NOMO-1 (cell line): ENCODE data around the gene GALR3.
"Not testable (repeated sequence)": the region's sequence is repeated elsewhere in the genome, so short reads cannot be mapped to it uniquely, and the experiment has no call there.

Source experiments
- DNase-seq, 2 experiments: peaks; one replicate each; lab custom pipeline; 2025; ENCODE audit not compliant: unreplicated experiment in 2 of 2; lab: John Stamatoyannopoulos, UW

The GALR3 gene

DNA sequence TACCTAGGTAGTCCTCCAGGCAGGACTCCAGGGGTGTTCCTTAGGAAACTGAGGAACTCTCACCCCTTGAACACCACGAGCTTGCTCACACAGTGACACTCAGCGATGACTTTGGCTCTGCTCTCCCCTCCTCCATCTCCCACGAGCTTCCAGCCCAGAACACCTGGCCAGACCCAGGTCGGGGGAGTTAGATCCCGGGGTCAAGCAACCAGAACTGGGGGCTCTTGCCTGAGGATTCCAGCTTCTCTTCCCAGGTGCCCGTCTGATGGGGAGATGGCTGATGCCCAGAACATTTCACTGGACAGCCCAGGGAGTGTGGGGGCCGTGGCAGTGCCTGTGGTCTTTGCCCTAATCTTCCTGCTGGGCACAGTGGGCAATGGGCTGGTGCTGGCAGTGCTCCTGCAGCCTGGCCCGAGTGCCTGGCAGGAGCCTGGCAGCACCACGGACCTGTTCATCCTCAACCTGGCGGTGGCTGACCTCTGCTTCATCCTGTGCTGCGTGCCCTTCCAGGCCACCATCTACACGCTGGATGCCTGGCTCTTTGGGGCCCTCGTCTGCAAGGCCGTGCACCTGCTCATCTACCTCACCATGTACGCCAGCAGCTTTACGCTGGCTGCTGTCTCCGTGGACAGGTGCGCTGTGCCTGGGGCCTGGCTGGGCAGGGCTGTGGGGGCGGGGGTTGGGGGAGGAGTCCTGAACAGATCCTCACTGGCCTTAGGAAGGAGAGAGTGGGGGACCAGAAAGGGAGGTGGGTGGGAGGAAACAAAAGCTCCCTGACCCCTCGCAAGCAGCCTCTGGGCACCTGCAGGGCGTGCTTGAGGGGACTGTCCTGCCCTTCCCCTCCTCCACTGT lies at the start of gene GALR3:
GALR3 (plus strand) TSS at position 249 of the 852 bp plus-strand sequence; CDS start at position 274, 25 bp downstream.
- no peak for DNase-seq

- DNase-seq = no peak
These were observed 48.5 kb upstream of the GALR3 start for GRCh38 chr22:37774728-37775127.

- no peak for DNase-seq
These were observed 47.2 kb upstream of the GALR3 start for GRCh38 chr22:37775785-37776638.

DNA sequence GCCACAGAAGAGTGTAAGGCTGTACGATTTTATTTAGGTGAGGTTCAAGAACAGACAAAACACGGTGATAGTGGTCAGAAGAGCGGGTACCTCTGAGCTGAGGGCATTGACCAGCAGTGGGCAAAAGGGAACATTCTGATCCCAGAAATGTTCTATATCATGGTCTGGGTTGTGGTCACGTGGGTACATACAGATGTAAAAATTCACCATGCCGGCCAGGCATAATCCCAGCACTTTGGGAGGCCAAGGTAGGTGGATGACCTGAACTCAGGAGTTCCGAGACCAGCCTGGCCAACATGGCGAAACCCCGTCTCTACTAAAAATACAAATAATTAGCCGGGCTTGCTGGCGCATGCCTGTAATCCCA lies 46.6 kb upstream of the GALR3 start:
- no peak for DNase-seq

GRCh38 chr22:37777122-37777687 lies 46.0 kb upstream of the GALR3 start:
- no peak for DNase-seq

DNA sequence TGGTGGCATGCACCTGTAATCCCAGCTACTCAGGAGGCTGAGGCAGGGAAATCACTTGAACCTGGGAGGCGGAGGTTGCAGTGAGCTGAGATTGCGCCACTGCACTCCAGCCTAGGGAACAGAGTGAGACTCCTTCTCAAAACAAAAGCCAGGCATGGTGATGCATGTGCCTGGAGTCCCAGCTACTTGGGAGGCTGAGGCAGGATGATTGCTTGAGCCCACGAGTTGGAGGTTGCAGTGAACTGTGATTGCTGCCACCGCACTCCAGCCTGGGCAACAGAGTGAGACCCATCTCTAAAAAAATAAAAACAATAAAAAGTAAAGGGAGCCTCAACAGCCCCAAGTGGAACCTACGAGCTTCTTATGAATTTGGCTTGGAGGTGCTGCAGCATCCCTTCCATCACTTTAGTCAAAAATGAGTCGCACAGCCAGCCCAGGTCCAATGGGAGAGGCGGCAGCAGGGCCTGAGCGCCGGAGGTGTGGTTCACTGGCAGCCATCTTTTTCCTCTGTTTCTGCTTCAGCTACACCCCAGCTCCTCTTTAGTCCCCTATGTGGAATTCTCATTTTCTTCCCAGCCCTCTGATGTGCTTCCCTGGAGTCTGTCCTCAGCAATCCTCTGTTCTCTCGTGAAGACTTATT lies 44.7 kb upstream of the GALR3 start:
- DNase-seq = no peak

DNA sequence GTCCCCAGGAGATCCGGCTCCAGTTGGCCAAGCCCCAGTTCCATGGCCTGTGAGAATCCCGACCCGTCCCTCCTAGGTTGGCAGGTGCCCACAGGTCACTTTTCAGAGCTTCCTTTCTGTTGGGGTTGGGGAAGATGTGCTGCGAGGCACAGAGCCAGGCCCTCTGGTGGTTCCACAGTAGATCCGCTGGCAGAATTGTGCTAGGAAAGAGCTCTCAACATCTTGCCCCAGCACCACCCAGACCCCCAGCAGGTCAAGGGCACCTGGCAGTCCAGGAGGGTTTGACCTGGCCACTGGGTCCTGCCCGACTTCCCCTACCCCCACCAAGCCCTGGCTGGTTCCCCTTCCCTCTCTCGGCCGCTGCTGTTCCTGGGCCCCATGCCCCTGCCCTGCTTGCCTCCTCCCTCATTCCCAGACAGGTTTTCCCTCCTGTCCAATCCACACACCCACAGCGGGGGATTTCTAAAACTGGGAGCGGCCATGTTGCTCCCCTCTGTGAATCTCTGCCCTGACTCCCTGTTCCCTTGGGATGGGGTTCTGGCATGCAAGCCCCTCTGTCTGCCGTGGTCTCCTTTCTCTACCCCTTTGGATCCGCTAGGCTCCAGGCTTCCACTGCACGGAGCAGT lies 41.6 kb upstream of the GALR3 start:
- DNase-seq = no peak

GRCh38 chr22:37782340-37783168 lies 40.6 kb upstream of the GALR3 start:
- DNase-seq = no peak

GRCh38 chr22:37784829-37785495 lies 38.2 kb upstream of the GALR3 start:
- DNase-seq = no peak

- no peak for DNase-seq
These were observed 32.9 kb upstream of the GALR3 start for GRCh38 chr22:37790234-37790633.

DNA sequence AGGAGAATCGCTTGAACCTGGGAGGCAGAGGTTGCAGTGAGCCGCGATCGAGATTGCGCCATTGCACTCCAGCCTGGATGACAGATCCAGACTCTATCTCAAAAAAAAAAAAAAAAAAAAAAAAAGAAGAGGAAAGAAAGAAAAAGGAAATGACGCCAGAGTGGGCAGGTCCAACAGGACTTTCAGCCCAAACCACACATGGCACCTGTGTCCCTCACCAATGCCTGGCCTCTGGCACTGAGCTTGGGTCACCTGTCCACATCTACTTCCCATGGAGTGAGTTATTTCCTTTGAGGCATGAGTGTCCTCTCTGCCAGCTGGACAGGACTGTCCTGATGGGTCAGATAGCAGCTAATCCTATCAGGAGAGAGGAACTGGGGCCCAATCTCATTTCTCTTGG lies 30.7 kb upstream of the GALR3 start:
- DNase-seq = no peak

GRCh38 chr22:37794376-37794775 lies 28.8 kb upstream of the GALR3 start:
- no peak for DNase-seq

- no peak for DNase-seq
These were observed 27.1 kb upstream of the GALR3 start for GRCh38 chr22:37796079-37796478.

DNA sequence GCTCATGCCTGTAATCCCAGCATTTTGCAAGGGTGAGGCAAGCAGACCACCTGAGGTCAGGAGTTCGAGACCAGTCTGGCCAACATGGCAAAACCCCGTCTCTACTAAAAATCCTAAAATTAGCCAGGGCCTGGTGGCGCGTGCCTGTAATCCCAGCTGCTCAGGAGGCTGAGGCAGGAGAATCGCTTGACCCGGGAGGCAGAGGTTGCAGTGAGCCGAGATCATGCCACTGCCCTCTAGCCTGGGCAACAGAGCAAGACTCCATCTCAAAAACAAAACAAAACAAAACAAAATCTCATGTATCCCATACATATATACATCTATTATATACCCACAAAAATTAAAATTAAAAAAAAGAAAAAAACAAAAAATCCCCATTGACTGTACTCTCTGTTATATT lies 25.9 kb upstream of the GALR3 start:
- not testable (repeated sequence) for DNase-seq

DNA sequence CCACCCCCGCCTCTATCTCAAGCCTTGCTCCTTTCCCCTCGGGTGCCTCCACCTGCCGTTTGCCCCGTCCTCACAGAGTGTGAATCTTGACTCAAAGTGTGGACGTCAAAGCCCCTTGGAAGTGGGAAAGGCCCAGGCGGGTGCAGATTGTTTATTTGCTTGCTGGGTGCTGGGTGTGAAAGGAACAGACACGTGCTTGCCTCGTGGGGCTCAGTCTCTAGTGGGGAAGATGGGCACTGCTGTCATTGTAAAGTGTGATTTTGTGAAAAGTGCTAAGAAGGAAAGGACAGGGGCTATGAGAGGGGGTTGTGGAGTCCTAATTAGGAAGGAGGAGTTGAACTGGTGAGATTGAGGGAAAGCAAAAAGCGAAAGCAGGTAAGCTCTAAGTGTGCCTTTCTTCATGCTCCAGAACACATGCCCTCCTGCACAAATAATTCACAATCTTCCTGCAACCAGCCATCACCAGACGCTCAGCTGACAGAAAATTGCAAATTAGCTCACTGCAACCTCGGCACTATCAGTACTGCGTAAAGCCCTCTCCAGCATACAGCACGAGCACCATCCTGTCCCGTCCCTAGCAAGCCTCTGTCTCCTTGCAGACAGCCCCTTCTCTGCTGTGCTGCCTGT lies 25.2 kb upstream of the GALR3 start:
- no peak for DNase-seq

GRCh38 chr22:37799979-37800378 lies 23.2 kb upstream of the GALR3 start:
- not testable (repeated sequence) for DNase-seq

GRCh38 chr22:37801946-37802309 lies 21.3 kb upstream of the GALR3 start:
- DNase-seq = no peak

DNA sequence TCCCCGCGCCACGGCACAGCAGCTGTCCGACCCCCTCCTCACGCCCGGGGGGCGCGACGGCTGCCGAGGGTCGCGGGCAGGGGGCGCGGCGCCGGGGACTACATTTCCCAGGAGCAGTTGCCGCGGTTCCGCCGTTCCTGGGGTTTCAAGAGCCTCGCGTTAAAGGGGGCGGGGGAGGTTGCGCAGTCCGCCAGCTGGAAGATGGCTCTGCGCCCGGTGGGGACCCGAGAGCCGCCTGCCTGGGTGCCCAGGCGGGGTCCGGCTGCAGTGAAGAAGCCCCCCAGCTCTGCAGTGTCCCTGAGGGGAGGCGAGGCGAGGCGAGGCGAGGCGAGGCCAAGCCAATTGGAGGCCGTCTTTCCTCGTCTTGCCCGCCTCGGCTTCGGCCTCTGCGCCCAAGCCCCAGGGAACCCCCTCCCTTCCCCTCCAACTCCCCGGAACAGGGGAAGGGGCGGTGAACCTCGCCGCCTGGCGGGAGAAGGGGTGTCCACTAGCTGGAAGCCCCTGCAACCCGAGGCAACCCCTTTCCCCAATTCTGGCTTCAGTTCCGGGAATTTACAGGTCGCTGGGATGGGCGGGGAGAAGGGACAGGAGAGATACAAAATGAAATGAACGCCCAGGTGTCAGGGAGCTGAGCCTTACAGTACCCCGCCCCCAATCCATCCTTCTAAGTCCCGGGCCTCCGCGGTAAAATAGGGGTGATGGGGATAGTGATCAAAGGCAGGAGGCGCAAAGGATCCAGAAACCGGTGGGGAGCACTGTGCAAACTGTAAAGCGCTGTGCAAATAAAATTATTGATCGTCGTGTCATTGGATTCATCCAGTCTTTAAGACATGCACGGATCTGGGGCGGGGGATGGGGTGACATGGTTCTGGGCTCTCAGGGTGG lies 20.6 kb upstream of the GALR3 start:
- peak; percentile 37 to 55 for DNase-seq
